CD8-positive, alpha-beta memory T cell (primary cell): ENCODE results near the gene TULP1. TPM values are rescaled to one million over a fixed set of nuclear protein-coding genes. Genes with fewer than 3 reads are reported as not detected.

Experiments used
- CTCF ChIA-PET: fragments of 350-600 bp; sonication (Branson Sonifier 250); formaldehyde crosslinking; loops from one replicate; lab custom pipeline; 2021; ENCODE audit warnings: antibody characterized with exemption; lab: Charles Lee
- POLR2A ChIA-PET: fragments of 350-600 bp; sonication (Branson Sonifier 250); formaldehyde crosslinking; loops from one replicate; lab custom pipeline; 2021; ENCODE audit warnings: antibody characterized with exemption; lab: Charles Lee
- DNase-seq, 5 donors: peaks; one replicate each; pipeline versions ENCODE4 v3.0.0 to v3.0.0-alpha.2; 2020 to 2022; ENCODE audit warnings: mixed read lengths in 1 of 5
- H3K27ac ChIP-seq: one replicate; pipeline ENCODE4 v1.7.0; 2013; ENCODE audit warnings: low read depth, mild to moderate bottlenecking, low read length, moderate library complexity
- H3K27me3 ChIP-seq: 2 replicates; pipeline ENCODE4 v1.7.0; 2013; ENCODE audit warnings: low read length, mild to moderate bottlenecking; ENCODE audit not compliant: insufficient read depth, poor library complexity, severe bottlenecking
- H3K36me3 ChIP-seq: 2 replicates; pipeline ENCODE4 v1.7.0; 2013; ENCODE audit warnings: mild to moderate bottlenecking, low read length, moderate library complexity; ENCODE audit not compliant: insufficient read depth
- H3K4me1 ChIP-seq: 2 replicates; pipeline ENCODE4 v1.7.0; 2013; ENCODE audit warnings: mild to moderate bottlenecking, low read length, moderate library complexity; ENCODE audit not compliant: insufficient read depth
- H3K4me3 ChIP-seq: 2 replicates; pipeline ENCODE4 v1.7.0; 2013; ENCODE audit warnings: mild to moderate bottlenecking, low read length
- H3K9me3 ChIP-seq: 2 replicates; pipeline ENCODE4 v1.7.0; 2013; ENCODE audit warnings: mild to moderate bottlenecking, low read length
- H3K27ac Mint-ChIP-seq, 8 donors: one replicate each; pipeline ENCODE4 v1.8.0; 2020 to 2021; ENCODE audit warnings: mixed read lengths in 8 of 8, mild to moderate bottlenecking in 6 of 8, inconsistent platforms in 3 of 8, moderate library complexity in 3 of 8
- H3K27me3 Mint-ChIP-seq, 2 donors: one replicate each; pipeline ENCODE4 v1.8.0; 2020 to 2021; ENCODE audit warnings: mixed read lengths in 2 of 2, mild to moderate bottlenecking in 1 of 2, moderate library complexity in 1 of 2
- H3K36me3 Mint-ChIP-seq, 3 donors: one replicate each; pipeline ENCODE4 v1.8.0; 2020 to 2021; ENCODE audit warnings: mixed read lengths in 3 of 3, inconsistent platforms in 1 of 3, mild to moderate bottlenecking in 1 of 3
- H3K4me1 Mint-ChIP-seq, 3 donors: one replicate each; pipeline ENCODE4 v1.8.0; 2020 to 2021; ENCODE audit warnings: mixed read lengths in 3 of 3, inconsistent platforms in 1 of 3, mild to moderate bottlenecking in 1 of 3
- H3K4me3 Mint-ChIP-seq, 7 donors: one replicate each; pipeline ENCODE4 v1.8.0; 2020 to 2021; ENCODE audit warnings: mixed read lengths in 7 of 7, mild to moderate bottlenecking in 6 of 7, moderate library complexity in 4 of 7, inconsistent platforms in 2 of 7
- H3K9me3 Mint-ChIP-seq, 5 donors: one replicate each; pipeline ENCODE4 v1.8.0; 2020 to 2022; ENCODE audit warnings: mixed read lengths in 5 of 5, mild to moderate bottlenecking in 3 of 5, moderate library complexity in 2 of 5, inconsistent platforms in 1 of 5
- polyA plus RNA-seq: library from polyadenylated mRNA; unstranded; fragments of 300-500 nt; fragmentation: Illumina TruSeq; gene quantifications from one replicate; pipeline ENCODE4 v1.2.3, GENCODE V29; 2021
- total RNA-seq, 2 experiments: library from RNA; stranded (reverse); gene quantifications; one replicate each; pipeline ENCODE4 v1.2.3, GENCODE V29; 2021

Gene TULP1
- total and polyA plus RNA-seq, 3 experiments from 2014 or later = not detected

DNA sequence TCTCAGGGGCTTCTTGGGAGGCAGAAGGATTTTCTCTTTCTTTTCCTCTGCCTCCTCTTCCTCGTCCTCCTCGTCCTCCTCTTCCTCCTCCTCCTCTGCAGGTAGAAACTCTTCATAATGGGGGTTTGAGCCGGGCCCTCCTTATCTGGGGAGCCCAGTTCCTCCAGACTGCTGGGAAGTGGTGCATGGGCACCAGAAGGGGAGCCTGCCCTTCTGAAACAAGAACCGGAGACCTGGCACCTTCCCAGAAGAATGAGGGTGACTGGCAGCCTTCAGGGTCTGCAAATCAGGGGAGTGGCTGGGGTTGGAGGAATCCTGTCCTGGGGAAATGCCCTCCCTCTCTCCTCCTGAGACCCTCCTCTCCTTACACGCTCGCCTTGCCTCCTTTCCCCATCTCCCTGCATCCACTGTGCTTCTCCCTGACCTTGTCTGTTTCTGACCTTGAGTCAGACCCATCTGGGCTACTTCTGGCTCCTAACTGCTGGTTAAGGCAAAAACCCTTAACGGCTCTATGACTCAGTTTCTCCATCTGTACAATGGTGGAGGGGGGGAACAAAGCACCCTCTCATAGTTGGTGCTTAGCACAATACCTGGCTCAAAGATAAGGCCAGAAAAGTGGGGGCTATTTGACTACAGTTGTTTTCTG is 1.7 kb downstream of the TULP1 start:
- no peaks in the 10 kb centered on the region for H3K4me1 ChIP-seq
- no peak overlapping the region for H3K4me3 ChIP-seq
- peaks cover 0 to 3% (median 0%) of the 10 kb centered on the region in 3 donors for H3K36me3 Mint-ChIP-seq
- no peaks in the 10 kb centered on the region for H3K9me3 Mint-ChIP-seq
- H3K4me1 Mint-ChIP-seq = peaks cover 0 to 2% (median 0%) of the 10 kb centered on the region in 3 donors
- H3K9me3 ChIP-seq = no peaks in the 10 kb centered on the region
- peak overlapping the region in 1 of 8 donors; percentile 22 for H3K27ac Mint-ChIP-seq
- H3K4me3 Mint-ChIP-seq = no peak overlapping the region
- H3K27me3 Mint-ChIP-seq = peaks cover 18 to 25% of the 10 kb centered on the region in 2 donors
- H3K36me3 ChIP-seq = no peaks in the 10 kb centered on the region
- ChIA-PET POLR2A (no interaction called here), CTCF (no interaction called here)
- peaks cover 13% of the 10 kb centered on the region for H3K27me3 ChIP-seq
- no peak overlapping the region for H3K27ac ChIP-seq
- DNase-seq = no peak

DNA sequence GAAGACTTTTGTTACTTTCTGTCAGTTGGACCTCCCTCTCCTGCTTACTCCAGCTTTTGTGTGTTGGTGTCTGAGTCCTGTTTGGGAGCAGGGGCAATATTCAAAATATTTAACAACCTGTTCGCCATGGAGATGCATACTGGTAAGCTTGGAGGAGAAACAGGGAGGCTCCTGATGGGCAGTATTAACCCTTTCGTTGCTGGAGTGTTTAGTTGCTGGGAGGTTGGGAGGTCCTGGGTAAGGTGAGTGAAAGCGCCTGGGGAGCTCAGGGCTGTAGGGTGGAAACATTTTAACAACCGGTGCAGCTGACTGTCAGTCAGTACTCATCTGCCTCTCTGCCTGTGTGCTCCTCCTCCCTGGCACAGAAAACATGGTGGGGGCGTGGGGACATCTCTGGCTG is 4.2 kb downstream of the TULP1 start:
- H3K4me3 ChIP-seq = no peak overlapping the region
- ChIA-PET POLR2A (interaction anchor here (0.7 kb wide), 1 partner anchor 169 kb away, joined by 3 read pairs; no protein-coding TSS in a partner anchor), CTCF (no interaction called here)
- H3K9me3 ChIP-seq = no peaks in the 10 kb centered on the region
- H3K4me1 ChIP-seq = no peaks in the 10 kb centered on the region
- peaks cover 18 to 26% of the 10 kb centered on the region in 2 donors for H3K27me3 Mint-ChIP-seq
- no peaks in the 10 kb centered on the region for H3K4me1 Mint-ChIP-seq
- no peaks in the 10 kb centered on the region for H3K9me3 Mint-ChIP-seq
- no peak for DNase-seq
- H3K36me3 ChIP-seq = no peaks in the 10 kb centered on the region
- peaks cover 13% of the 10 kb centered on the region for H3K27me3 ChIP-seq
- H3K27ac Mint-ChIP-seq = no peak overlapping the region
- no peak overlapping the region for H3K4me3 Mint-ChIP-seq
- H3K36me3 Mint-ChIP-seq = no peaks in the 10 kb centered on the region
- no peak overlapping the region for H3K27ac ChIP-seq

DNA sequence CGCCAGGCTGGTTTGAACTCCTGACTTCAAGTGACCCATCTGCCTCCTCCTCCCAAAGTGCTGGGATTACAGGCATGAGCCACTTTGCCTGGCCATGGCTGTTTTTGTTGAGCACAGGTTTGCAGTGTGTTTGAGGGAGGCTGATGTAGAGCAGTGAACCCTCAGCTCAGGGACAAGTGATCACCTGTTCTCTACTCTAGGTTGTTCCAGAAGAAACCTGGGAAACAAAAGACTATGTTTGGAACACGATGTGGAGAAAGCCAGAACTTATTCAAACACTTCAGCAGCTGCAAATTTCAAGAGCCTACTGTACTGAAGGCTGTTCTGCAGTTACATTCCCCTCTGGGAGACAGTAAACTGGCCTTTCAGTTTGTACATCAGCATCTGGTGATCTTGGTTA is 4.7 kb downstream of the TULP1 start:
- no peak overlapping the region for H3K27ac ChIP-seq
- H3K4me1 ChIP-seq = no peaks in the 10 kb centered on the region
- H3K27me3 ChIP-seq = peaks cover 13% of the 10 kb centered on the region
- Mint-ChIP-seq H3K4me3 (no peak overlapping the region), H3K9me3 (no peaks in the 10 kb centered on the region), H3K36me3 (no peaks in the 10 kb centered on the region), H3K27me3 (peaks cover 18 to 24% of the 10 kb centered on the region in 2 donors), H3K27ac (no peak overlapping the region), H3K4me1 (no peaks in the 10 kb centered on the region)
- no peaks in the 10 kb centered on the region for H3K36me3 ChIP-seq
- ChIA-PET POLR2A (interaction anchor here (0.7 kb wide), 1 partner anchor 170 kb away, joined by 3 read pairs; no protein-coding TSS in a partner anchor), CTCF (interaction anchor here (1.2 kb wide), 1 partner anchor 44 kb away, joined by 4 read pairs; no protein-coding TSS in a partner anchor)
- DNase-seq = no peak
- no peaks in the 10 kb centered on the region for H3K9me3 ChIP-seq
- no peak overlapping the region for H3K4me3 ChIP-seq

DNA sequence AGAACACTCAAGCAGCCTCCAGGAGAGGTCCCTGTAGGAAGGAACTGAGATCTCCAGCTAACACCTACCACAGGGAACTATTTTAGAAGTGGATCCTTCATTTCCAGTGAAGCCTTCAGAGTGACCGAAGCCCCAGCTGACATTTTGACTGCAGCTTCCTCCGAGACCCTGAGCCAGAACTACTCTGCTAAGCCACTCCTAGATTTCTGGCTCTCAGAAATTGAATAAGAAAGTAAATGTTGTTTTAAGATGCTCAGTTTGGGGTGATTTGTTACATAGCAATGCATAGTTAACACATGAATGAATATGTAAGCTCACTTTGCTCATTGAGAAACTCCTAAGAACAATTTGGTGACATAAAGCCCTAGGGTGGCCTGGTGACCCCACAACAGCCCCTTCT is 5.5 kb downstream of the TULP1 start:
- Histone ChIP-seq H3K27ac (no peak overlapping the region), H3K9me3 (no peaks in the 10 kb centered on the region), H3K27me3 (peaks cover 13% of the 10 kb centered on the region), H3K4me3 (no peak overlapping the region), H3K4me1 (no peaks in the 10 kb centered on the region), H3K36me3 (no peaks in the 10 kb centered on the region)
- H3K9me3 Mint-ChIP-seq = no peaks in the 10 kb centered on the region
- CTCF ChIA-PET = interaction anchor here (1.2 kb wide), 1 partner anchor 45 kb away, joined by 4 read pairs; no protein-coding TSS in a partner anchor
- H3K4me3 Mint-ChIP-seq = no peak overlapping the region
- POLR2A ChIA-PET = no interaction called here
- no peak for DNase-seq
- H3K27me3 Mint-ChIP-seq = peaks cover 19 to 25% of the 10 kb centered on the region in 2 donors
- H3K4me1 Mint-ChIP-seq = no peaks in the 10 kb centered on the region
- H3K27ac Mint-ChIP-seq = no peak overlapping the region
- H3K36me3 Mint-ChIP-seq = no peaks in the 10 kb centered on the region

GRCh38 chr6:35506536-35506935 is 6.2 kb downstream of the TULP1 start:
- H3K4me1 Mint-ChIP-seq = no peaks in the 10 kb centered on the region

GRCh38 chr6:35505999-35506412 is 6.7 kb downstream of the TULP1 start:
- CTCF ChIA-PET = no interaction called here
- H3K9me3 Mint-ChIP-seq = no peaks in the 10 kb centered on the region
- DNase-seq = no peak

More at GRCh38 chr6:35506536-35506935, 6.2 kb downstream of the TULP1 start:
- H3K36me3 ChIP-seq = no peaks in the 10 kb centered on the region
- POLR2A ChIA-PET = no interaction called here
- no peak overlapping the region for H3K27ac ChIP-seq
- no peak overlapping the region for H3K4me3 ChIP-seq
- CTCF ChIA-PET = interaction anchor here (1.2 kb wide), 1 partner anchor 45 kb away, joined by 4 read pairs; no protein-coding TSS in a partner anchor
- Mint-ChIP-seq H3K27me3 (peaks cover 17 to 29% of the 10 kb centered on the region in 2 donors), H3K9me3 (no peaks in the 10 kb centered on the region), H3K36me3 (no peaks in the 10 kb centered on the region), H3K4me3 (no peak overlapping the region), H3K27ac (no peak overlapping the region)
- H3K4me1 ChIP-seq = no peaks in the 10 kb centered on the region
- no peak for DNase-seq
- no peaks in the 10 kb centered on the region for H3K9me3 ChIP-seq
- H3K27me3 ChIP-seq = peaks cover 11% of the 10 kb centered on the region

GRCh38 chr6:35503534-35503933 is 9.2 kb downstream of the TULP1 start:
- H3K27me3 Mint-ChIP-seq = peaks cover 9 to 34% of the 10 kb centered on the region in 2 donors
- H3K27me3 ChIP-seq = peaks cover 2% of the 10 kb centered on the region
- no peaks in the 10 kb centered on the region for H3K36me3 ChIP-seq
- ChIA-PET POLR2A (no interaction called here), CTCF (no interaction called here)
- DNase-seq = no peak
- H3K9me3 ChIP-seq = no peaks in the 10 kb centered on the region
- no peak overlapping the region for H3K4me3 ChIP-seq
- no peaks in the 10 kb centered on the region for H3K36me3 Mint-ChIP-seq
- H3K9me3 Mint-ChIP-seq = no peaks in the 10 kb centered on the region
- peaks cover 3% of the 10 kb centered on the region for H3K4me1 ChIP-seq
- H3K27ac ChIP-seq = no peak overlapping the region
- H3K4me3 Mint-ChIP-seq = no peak overlapping the region
- H3K4me1 Mint-ChIP-seq = peaks cover 3 to 4% (median 4%) of the 10 kb centered on the region in 3 donors
- no peak overlapping the region for H3K27ac Mint-ChIP-seq

More at GRCh38 chr6:35505999-35506412, 6.7 kb downstream of the TULP1 start:
- no peak overlapping the region for H3K4me3 ChIP-seq
- Mint-ChIP-seq H3K27me3 (peaks cover 14 to 28% of the 10 kb centered on the region in 2 donors), H3K36me3 (no peaks in the 10 kb centered on the region), H3K27ac (no peak overlapping the region), H3K4me3 (no peak overlapping the region), H3K4me1 (no peaks in the 10 kb centered on the region)
- no peaks in the 10 kb centered on the region for H3K36me3 ChIP-seq
- H3K27me3 ChIP-seq = peaks cover 6% of the 10 kb centered on the region
- no peaks in the 10 kb centered on the region for H3K9me3 ChIP-seq
- no peaks in the 10 kb centered on the region for H3K4me1 ChIP-seq
- POLR2A ChIA-PET = no interaction called here
- no peak overlapping the region for H3K27ac ChIP-seq

DNA sequence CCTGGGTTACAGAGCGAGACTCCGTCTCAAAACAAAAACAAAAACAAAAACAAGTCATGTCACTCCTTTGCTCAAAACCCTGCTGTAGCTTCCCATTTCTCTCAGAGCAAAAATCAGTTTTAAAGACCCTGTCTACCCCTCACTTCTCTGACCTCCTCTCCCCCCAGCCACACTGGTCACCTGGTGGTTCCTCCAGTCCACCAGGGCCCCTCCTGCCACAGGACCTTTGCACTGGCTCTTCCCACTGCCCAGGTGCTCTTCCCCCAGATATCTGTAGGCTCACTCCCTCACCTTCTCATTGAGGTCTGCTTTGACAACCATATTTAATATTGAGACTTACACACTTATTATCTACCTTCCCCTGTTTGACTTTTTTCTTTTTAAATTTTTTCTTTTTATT is 10.9 kb downstream of the TULP1 start:
- Histone ChIP-seq H3K4me1 (peaks cover 10% of the 10 kb centered on the region), H3K36me3 (no peaks in the 10 kb centered on the region), H3K9me3 (no peaks in the 10 kb centered on the region), H3K4me3 (no peak overlapping the region), H3K27ac (no peak overlapping the region), H3K27me3 (peaks cover 8% of the 10 kb centered on the region)
- Mint-ChIP-seq H3K4me1 (peaks cover 7 to 12% (median 10%) of the 10 kb centered on the region in 3 donors), H3K27ac (no peak overlapping the region), H3K9me3 (no peaks in the 10 kb centered on the region), H3K36me3 (no peaks in the 10 kb centered on the region), H3K4me3 (no peak overlapping the region), H3K27me3 (peaks cover 9 to 35% of the 10 kb centered on the region in 2 donors)
- DNase-seq = no peak
- ChIA-PET CTCF (no interaction called here), POLR2A (no interaction called here)
